Measurements from ENCODE around the gene SPHK2. TPM values are rescaled to one million over a fixed set of nuclear protein-coding genes. Genes with fewer than 3 reads are reported as not detected.

The SPHK2 gene
- total RNA-seq, 1 experiment from 2014 or later = 19.9 TPM

DNA sequence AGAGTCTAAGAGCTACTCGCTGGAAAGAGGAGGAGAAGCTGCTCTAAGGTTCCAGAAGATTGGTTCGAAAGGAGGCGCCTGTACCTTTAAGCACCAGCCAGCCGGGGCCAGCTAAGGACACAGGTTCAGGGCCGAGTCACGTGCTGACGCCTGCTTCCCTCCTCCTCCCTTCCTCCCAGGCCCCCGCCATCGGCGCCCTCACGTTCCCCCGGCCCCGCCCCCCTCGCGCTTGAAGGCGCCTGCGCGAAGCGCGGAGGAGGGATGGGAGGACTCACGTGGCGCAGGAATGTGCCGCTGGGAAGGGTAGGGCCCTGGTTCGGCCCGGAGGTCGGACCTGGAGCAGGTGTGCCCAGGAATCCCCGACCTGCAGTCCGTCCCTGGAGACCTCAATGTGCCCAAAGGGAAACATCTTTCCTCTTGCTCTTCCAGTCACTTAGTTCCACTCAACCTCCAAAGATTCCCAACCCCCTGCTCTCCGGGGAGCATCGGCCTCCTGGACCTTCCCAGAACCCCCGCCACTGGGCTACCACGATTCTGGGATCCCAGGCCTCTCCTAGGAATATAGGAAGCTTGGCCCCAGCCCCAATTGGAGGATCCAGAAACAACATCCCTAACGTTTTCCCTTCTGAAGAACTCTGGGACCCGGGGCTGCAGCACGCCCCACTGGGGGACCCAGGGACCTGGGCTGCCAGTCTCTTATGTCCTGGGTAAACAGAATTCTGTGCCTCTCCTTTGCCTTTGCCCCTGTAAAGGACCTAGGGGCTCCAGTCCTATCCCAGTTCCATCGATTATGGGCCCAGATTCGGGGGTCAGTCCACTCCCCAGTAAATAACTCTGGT is 15.3 kb downstream of the SPHK2 start (continued):
- no peak for TF ChIP-seq EZH2phosphoT487 (IDR thresholded peaks at IDR 0.05; ENCODE audit: borderline replicate concordance)
- TF ChIP-seq SRF (IDR thresholded peaks at IDR 0.05; ENCODE audit: low read depth) = no peak
- TF ChIP-seq POLR2A (IDR thresholded peaks at IDR 0.05; ENCODE audit: borderline replicate concordance, extremely low read depth, insufficient read depth, insufficient read length) = peak; percentile 69
- peak; percentile 50; the same call in 1 of the 2 replicates for TF ChIP-seq ZFX (IDR thresholded peaks at IDR 0.05)
- TF ChIP-seq CBX3 (IDR thresholded peaks at IDR 0.05; ENCODE audit: low read depth) = no peak

DNA sequence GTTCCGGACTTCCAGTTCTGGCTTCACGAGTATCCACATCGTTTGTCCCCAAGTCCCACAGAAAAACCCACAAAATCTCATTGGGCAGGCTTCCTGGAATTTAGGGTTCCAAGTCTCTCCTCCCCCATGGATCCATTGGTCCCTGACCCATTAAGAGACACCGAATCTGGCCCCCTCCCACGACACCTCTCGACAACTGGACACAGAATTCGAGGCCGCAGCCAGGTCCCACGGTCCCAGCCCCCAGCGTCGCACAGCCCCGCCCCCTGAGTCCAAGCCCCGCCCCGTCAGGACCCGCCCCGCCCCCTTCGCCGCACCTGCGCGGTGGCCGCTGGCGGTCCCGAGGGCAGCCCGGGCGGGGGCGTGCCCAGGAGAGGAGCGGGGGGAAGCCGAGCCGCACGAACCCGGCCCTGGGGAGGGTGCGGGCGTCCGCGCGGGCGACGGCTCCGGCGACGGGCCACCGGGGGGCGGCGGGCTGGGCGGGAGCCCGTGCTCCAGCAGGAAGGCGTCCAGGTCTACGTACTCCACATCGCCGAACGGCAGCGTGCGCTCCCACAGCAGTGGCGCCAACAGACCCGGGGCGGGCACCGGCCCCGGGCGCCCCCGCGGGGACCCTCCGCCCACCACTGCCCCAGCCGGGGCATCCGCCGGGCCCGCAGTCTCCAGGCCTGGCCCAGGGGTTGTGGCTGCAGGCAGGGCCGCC is 16.1 kb downstream of the SPHK2 start:
- H3K27ac ChIP-seq (ENCODE audit: low read depth, low read length) = peak overlapping the region; percentile 95
- DNase-seq (ENCODE audit: low read depth, low spot score) (no peak), ATAC-seq (peak; percentile 40)
- peaks cover 18% of the 10 kb centered on the region for H3K79me2 ChIP-seq (ENCODE audit: insufficient read depth, low read length)
- H3K27me3 ChIP-seq (ENCODE audit: insufficient read depth, low read length) = no peaks in the 10 kb centered on the region
- H3K4me3 ChIP-seq (replicated peaks in 1 of 2; ENCODE audit: low read depth in 1 of 2, low read length in 2 of 2) = peak overlapping the region; percentile 49 to 83
- POLR2A ChIA-PET = interaction anchor here (1.1 kb wide), 1 partner anchor 237 kb away, joined by 5 read pairs; the partner anchor contains the start of gene PPP1R15A
- no TSS peak for BruUV-seq (replicated peaks)
- TF ChIP-seq, protein P1, sequence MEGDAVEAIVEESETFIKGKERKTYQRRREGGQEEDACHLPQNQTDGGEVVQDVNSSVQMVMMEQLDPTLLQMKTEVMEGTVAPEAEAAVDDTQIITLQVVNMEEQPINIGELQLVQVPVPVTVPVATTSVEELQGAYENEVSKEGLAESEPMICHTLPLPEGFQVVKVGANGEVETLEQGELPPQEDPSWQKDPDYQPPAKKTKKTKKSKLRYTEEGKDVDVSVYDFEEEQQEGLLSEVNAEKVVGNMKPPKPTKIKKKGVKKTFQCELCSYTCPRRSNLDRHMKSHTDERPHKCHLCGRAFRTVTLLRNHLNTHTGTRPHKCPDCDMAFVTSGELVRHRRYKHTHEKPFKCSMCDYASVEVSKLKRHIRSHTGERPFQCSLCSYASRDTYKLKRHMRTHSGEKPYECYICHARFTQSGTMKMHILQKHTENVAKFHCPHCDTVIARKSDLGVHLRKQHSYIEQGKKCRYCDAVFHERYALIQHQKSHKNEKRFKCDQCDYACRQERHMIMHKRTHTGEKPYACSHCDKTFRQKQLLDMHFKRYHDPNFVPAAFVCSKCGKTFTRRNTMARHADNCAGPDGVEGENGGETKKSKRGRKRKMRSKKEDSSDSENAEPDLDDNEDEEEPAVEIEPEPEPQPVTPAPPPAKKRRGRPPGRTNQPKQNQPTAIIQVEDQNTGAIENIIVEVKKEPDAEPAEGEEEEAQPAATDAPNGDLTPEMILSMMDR (IDR thresholded peaks at IDR 0.05 in 2 of 3, conservative IDR thresholded peaks at IDR 0.05 in 1 of 3; ENCODE audit: borderline replicate concordance in 1 of 3, insufficient read depth in 1 of 3, low read depth in 2 of 3, low read length in 2 of 3) = no peak
- no peak for TF ChIP-seq EZH2phosphoT487 (IDR thresholded peaks at IDR 0.05; ENCODE audit: borderline replicate concordance)
- no peak for TF ChIP-seq SIN3A (IDR thresholded peaks at IDR 0.05; ENCODE audit: low read depth)
- TF ChIP-seq POLR2A (IDR thresholded peaks at IDR 0.05; ENCODE audit: borderline replicate concordance, extremely low read depth, insufficient read depth, insufficient read length) = peak; percentile 31
- TF ChIP-seq, protein P2, sequence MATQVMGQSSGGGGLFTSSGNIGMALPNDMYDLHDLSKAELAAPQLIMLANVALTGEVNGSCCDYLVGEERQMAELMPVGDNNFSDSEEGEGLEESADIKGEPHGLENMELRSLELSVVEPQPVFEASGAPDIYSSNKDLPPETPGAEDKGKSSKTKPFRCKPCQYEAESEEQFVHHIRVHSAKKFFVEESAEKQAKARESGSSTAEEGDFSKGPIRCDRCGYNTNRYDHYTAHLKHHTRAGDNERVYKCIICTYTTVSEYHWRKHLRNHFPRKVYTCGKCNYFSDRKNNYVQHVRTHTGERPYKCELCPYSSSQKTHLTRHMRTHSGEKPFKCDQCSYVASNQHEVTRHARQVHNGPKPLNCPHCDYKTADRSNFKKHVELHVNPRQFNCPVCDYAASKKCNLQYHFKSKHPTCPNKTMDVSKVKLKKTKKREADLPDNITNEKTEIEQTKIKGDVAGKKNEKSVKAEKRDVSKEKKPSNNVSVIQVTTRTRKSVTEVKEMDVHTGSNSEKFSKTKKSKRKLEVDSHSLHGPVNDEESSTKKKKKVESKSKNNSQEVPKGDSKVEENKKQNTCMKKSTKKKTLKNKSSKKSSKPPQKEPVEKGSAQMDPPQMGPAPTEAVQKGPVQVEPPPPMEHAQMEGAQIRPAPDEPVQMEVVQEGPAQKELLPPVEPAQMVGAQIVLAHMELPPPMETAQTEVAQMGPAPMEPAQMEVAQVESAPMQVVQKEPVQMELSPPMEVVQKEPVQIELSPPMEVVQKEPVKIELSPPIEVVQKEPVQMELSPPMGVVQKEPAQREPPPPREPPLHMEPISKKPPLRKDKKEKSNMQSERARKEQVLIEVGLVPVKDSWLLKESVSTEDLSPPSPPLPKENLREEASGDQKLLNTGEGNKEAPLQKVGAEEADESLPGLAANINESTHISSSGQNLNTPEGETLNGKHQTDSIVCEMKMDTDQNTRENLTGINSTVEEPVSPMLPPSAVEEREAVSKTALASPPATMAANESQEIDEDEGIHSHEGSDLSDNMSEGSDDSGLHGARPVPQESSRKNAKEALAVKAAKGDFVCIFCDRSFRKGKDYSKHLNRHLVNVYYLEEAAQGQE (IDR thresholded peaks at IDR 0.05; ENCODE audit: low read depth) = no peak
- no peak for TF ChIP-seq EZH2 (IDR thresholded peaks at IDR 0.05)
- no peak for TF ChIP-seq CEBPB (IDR thresholded peaks at IDR 0.05; ENCODE audit: low read depth)
- TF ChIP-seq ZFX (IDR thresholded peaks at IDR 0.05) = no peak
- peak; percentile 66 for TF ChIP-seq POLR2AphosphoS5 (IDR thresholded peaks at IDR 0.05; ENCODE audit: low read depth, low read length)
- TF ChIP-seq YY1 (IDR thresholded peaks at IDR 0.05; ENCODE audit: extremely low read depth, insufficient replicate concordance, low read depth, low read length) = no peak
- CTCF ChIA-PET = no interaction called here
- H2AFZ ChIP-seq (ENCODE audit: low read depth, low read length, poor library complexity, severe bottlenecking) = no peak overlapping the region
- H3K36me3 ChIP-seq (ENCODE audit: control insufficient read depth in 1 of 2, insufficient read depth in 2 of 2, low read length in 2 of 2) = peaks cover 2 to 13% of the 10 kb centered on the region in 2 experiments; a peak in 1 of 4 replicates
- RAD21 ChIA-PET (ENCODE audit: low non-redundant PET in 1 of 2, low total read pairs in 2 of 2, uncharacterized antibody in 2 of 2, unreplicated experiment in 2 of 2) = no interaction called here
- H3K9me2 ChIP-seq (ENCODE audit: insufficient read depth) = no peaks in the 10 kb centered on the region
- intact Hi-C loops (cut with micrococcal nuclease) = no loop called here
- H3K4me1 ChIP-seq (ENCODE audit: control insufficient read depth in 1 of 2, insufficient read depth in 2 of 2, low read length in 2 of 2) = peaks cover 34 to 78% of the 10 kb centered on the region in 2 experiments
- H3K9me3 ChIP-seq (ENCODE audit: control insufficient read depth in 1 of 2, insufficient read depth in 1 of 2, low read depth in 1 of 2, low read length in 2 of 2) = no peaks in the 10 kb centered on the region
- H4K20me1 ChIP-seq (ENCODE audit: insufficient read depth) = no peaks in the 10 kb centered on the region
- peak overlapping the region; percentile 93 for H3K4me2 ChIP-seq (ENCODE audit: low read length)
- H3K9ac ChIP-seq (ENCODE audit: low read length) = peak overlapping the region; percentile 96
